Endometrial microvascular endothelial cells (primary cell): ENCODE measurements around the gene RBCK1. TPM values are rescaled to one million over a fixed set of nuclear protein-coding genes. Genes with fewer than 3 reads are reported as not detected.
"Not testable (repeated sequence)": the region's sequence is repeated elsewhere in the genome, so short reads cannot be mapped to it uniquely, and the experiment has no call there.

Experiments used
- in situ Hi-C: cut with HindIII; loops from 2 replicates; pipeline ENCODE4 v1.10.0; 2017; ENCODE audit warnings: low sequenced_read_pairs, low pct_unique_long_range_greater_than_20kb; ENCODE audit errors: inconsistent ontology term
- total RNA-seq: library from RNA; depleted of rRNA; stranded (reverse); fragments of >200 nt; gene quantifications from one replicate; pipeline ENCODE4 v1.2.3, GENCODE V29; 2015; ENCODE audit errors: inconsistent ontology term

RBCK1 gene
- total RNA-seq, 1 donor from 2014 or later, result 104 TPM

DNA sequence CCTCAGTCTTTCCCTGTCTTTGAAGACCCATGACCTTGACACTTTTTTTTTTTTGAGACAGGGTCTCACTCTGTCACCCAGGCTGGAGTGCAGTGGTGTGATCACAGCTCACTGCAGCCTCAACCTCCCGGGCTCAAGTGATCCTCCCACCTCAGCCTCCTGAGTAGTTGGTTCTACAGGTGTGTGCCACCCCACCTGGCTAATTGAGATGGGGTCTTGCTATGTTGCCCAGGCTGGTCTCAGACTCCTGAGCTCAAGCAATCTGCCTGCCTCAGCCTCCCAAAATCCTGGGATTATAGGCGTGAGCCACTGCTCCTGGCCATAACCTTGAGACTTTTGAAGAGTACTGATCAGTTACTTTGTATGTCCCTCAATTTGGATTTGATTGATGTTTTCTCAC lies 14.8 kb upstream of the RBCK1 start:
- in situ Hi-C loops, result not testable (repeated sequence)

DNA sequence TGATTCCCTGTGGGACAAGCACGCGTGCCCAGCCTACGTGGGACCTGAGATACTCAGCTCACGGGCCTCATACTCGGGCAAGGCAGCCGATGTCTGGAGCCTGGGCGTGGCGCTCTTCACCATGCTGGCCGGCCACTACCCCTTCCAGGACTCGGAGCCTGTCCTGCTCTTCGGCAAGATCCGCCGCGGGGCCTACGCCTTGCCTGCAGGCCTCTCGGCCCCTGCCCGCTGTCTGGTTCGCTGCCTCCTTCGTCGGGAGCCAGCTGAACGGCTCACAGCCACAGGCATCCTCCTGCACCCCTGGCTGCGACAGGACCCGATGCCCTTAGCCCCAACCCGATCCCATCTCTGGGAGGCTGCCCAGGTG lies 11.9 kb upstream of the RBCK1 start:
- in situ Hi-C loops, result no loop called here

DNA sequence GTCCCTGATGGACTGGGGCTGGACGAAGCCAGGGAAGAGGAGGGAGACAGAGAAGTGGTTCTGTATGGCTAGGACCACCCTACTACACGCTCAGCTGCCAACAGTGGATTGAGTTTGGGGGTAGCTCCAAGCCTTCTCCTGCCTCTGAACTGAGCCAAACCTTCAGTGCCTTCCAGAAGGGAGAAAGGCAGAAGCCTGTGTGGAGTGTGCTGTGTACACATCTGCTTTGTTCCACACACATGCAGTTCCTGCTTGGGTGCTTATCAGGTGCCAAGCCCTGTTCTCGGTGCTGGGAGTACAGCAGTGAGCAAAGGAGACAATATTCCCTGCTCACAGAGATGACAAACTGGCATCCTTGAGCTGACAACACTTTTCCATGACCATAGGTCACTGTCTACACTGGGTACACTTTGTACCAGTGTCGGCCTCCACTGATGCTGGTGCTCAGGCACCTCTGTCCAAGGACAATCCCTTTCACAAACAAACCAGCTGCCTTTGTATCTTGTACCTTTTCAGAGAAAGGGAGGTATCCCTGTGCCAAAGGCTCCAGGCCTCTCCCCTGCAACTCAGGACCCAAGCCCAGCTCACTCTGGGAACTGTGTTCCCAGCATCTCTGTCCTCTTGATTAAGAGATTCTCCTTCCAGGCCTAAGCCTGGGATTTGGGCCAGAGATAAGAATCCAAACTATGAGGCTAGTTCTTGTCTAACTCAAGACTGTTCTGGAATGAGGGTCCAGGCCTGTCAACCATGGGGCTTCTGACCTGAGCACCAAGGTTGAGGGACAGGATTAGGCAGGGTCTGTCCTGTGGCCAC lies 11.3 kb upstream of the RBCK1 start:
- in situ Hi-C loops, result no loop called here

DNA sequence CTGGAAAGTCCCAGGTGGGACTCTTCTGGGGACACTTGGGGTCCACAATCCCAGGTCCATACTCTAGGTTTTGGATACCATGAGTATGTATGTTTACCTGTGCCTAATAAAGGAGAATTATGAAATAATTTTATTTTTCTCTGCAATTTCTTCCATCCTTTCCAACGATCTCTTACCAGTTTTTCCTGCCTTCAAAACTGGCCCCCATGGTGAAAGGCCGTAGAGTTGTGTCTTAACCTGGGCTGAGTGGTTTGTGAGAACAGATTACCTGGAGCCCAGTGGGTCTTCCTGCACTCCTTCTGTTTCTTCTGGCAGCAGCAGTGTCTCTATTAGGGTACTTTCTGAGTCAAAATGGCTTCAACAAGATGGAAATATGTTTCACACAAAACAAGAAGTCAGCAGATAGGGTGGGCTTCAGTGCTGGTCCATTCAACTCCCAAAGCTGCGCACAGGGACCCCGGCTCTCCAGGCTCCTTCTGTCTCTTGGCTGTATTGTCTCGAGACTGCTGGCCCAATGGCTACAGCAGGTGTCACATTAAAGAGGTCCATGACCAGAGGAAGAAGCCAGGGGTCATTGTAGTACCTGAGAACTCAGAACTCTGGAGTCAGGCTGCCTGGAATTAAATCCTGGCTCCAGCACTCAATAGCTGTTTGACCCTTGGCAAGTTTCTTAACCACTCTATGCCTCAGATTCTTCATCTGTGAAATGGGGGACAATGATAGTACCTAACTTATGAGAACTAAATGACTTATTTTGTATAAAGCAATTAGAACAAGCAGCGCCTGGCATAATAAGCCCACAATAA lies 10.5 kb upstream of the RBCK1 start:
- in situ Hi-C loops, result no loop called here

DNA sequence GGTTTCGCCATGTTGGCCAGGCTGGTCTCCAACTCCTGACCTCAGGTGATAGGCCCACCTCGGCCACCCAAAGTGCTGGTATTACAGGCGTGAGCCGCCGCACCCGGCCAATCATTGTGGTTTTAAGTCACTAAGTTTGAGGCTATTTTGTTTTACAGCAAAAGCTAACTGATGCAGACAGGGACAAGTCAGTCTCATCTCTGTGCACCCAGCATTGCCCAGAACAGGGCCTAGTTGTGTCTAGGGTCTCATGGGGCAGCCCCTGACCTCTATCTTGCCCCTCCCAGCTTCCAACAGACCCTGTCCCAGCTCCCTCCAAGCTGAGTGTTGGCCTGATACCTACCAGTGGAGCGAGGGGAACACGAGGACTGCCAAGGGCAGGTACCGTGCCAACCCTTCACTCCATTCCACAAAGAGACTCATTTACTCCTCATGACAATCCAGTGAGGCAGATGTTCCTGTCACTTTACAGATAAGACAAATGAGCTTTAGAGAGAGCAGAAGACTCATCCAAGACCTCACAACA lies 8.9 kb upstream of the RBCK1 start:
- in situ Hi-C loops, result no loop called here

DNA sequence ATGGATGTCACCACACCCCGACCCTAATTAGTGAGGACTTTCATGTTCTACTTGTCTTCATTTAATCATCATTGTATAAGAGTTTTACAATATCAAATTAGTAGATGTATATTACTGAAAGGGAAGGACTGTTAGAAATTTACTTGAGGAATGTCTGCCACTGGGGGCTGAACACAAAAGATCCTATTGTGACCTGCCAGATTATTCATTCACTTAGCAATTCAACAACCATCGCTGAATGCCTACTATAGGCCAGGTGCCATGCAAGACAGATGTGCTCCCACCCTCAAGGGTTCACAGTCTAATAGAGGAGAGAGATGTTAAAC lies 8.0 kb upstream of the RBCK1 start:
- in situ Hi-C loops, result no loop called here

DNA sequence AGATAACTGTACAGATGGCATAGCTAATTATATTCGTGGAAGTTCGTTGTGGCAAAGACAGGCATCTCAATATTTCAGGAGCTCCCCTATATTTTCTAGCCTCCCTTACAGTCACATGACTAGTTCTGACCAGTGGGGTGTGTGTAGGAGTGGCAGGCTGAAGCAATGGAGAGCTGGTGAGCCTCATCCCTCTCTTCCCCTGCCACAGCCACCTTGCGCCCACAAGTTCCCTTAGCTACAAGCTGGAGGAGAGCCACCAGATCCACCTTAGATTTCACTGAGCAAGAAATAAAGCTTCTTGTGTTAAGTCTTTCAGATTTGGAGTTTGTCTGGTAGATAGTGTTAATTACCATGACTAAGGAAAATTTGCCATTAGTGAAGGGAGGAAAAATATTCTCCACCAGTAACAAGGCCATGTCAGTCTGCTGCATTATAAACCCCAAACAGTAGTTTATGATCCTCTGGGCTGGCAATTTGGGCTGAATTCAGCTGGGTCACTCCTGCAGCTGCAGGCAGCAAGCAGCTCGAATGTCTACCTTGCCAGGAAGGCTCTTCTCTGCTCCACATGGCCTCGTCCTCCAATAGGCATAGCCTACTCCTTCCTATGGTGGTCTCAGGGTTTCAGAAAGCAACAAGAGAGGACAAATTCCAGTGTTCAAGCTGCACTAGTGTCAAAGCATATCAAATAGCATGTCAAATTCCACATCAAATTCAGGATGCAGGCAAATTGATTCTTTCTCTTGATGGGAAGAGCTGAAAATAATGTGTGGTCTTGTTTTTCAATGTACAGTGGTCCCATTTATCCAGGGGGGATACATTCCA lies 7.4 kb upstream of the RBCK1 start:
- in situ Hi-C loops, result no loop called here

DNA sequence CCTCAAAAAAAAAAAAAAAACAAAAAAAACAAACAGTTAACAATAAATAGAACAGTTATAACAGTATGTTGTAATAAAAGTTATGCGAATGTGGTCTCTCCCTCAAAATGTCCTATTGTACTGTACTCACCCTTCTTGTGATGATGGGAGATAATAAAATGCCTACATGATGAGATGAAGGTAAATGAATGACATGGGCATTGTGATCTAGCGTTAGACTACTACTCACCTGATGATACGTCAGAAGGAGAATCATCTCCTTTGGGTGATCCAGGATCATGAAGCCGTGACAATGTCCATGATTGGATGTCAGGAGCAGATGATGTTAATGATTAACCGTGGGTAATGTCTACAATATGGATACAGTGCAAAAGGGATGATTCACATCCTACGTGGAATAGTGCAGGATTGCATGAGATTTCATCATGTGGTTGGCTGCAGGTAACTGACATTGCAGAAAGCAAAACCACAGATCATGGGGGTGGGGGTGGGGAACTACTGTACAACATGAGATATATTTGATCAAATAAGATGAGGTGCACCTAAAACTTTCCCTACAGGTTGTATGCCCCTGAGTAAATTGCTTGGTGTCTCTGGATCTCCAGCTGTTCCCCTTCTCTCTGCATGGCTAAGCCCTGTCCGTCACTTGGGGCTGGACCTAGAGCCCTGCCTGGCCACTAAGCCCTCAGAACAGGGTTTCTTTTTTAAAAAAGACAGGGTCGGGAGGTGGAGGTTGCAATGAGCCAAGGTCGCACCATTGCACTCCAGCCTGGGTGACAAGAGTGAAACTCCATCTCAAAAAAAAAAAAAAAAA lies 6.2 kb upstream of the RBCK1 start:
- in situ Hi-C loops, result no loop called here

DNA sequence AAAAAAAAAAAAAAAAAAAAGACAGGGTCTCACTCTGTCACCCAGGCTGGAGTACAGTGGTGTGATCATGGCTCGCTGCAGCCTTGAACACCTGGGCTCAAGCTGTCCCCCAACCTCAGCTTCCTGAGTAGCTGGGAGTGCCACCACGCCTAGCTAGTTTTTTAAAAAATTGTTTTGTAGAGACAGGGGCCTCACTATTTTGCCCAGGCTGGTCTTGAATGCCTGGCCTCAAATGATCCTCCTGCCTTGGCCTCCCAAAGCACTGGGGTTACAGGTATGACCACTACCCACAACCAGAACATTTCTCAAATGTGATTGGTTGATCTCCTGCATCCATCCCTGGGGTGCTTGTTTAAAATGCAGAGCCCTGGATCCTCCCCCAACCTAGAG lies 5.6 kb upstream of the RBCK1 start:
- in situ Hi-C loops, result no loop called here

DNA sequence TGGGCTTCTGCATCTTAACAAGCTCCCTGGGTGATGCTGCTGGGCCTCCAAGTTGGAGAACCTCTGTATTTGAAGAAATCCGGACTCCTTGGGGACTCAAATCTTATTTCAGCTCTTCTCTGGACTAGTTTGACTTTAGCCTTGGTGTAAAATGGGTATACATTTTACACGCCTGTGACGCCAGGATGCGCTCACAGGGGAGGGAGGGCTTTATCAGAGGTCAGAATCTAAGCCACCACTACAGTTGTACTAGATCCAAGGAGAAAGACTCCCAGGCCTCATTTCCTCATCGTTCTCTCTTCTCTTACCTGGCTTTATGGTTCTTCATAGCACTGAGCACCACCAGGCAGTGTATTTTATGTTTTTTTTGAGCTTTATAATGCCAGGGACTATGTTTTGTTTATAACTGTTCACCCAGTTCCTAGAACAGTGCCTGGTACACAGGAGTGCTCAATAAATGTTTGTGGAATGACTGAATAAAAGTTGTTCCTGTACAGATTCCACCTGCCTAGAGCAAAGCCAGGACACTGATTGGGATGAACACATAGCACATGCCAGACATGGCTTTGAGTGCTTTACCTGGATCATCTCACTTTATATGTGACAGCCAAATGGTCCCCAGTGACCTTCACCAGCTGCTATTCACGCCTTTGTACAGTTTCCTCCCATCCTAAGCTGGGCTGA lies 5.1 kb upstream of the RBCK1 start:
- in situ Hi-C loops, result no loop called here

DNA sequence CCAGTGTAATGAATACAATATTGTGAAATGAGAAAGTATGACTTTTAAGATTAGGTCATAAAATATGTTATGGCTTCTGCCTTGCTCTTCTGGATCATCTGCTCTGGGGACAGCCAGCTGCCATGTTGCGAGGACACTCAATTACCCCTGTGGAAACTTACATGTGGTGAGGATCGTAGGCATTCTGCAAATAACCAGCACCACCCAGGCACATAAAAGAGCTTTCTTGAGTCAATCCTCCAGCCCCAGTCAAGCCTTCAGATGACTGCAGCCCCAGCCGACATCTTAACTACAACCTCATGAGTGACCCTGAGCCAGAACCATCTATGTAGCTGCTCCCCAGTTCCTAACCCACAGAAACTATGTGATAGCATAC lies 4.5 kb upstream of the RBCK1 start:
- in situ Hi-C loops, result no loop called here

DNA sequence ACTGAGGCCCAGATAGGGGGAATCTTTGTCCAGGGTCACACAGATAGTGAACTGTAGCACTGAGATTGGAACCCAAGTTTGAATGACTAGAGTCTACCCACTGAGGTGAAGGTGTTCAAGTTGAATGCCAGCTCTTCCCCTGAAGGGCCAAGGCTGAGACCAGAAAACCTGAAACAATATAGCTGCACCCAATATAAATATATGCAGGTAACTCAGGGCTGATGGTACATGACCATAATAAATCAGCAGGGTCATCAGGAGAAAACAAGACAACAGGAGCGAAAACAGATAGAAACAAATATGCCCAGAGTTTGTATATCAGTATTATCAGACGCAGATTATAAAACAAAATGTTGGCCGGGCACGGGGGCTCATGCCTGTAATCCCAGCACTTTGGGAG lies 4.0 kb upstream of the RBCK1 start:
- in situ Hi-C loops, result no loop called here

DNA sequence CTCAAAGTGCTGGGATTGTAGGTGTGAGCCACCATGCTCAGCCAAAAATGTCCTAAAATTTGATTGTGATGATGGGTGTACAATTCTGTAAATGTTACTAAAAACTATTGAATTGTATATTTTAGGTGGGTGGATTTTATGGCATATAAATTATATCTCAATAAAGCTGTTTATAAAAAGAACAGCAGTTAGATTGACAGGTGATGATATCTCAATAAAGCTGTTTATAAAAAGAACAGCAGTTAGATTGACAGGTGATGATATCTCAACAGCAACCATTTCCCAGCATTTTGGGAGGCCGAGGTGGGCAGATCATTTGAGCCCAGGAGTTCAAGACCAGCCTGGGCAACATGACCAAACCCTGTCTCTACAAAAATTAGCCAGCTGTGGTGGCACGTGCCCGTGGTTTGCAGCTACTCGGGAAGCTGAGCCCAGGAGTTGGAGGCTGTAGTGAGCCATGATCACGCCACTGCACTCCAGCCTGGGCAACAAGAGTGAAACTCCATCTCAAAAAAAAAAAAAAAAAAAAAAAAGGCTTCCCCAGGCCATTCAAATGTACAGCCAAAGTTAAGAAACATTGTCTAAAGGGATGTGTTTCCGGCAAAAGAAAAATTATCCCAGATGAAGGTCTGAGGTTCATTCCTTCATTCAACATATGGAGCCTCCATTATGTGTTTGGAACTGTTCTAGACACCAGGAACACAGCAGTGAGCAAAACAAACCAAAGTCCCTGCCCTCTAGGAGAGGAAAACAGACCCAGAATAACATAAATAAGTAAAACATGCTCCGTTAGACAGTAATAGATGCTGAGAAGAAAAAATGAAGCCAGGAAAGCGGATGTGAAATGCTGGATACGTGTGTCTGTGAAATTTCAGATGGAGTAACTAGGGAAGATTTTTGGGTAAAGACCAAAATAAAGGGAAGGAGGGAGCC lies 1.6 kb upstream of the RBCK1 start:
- in situ Hi-C loops, result no loop called here

DNA sequence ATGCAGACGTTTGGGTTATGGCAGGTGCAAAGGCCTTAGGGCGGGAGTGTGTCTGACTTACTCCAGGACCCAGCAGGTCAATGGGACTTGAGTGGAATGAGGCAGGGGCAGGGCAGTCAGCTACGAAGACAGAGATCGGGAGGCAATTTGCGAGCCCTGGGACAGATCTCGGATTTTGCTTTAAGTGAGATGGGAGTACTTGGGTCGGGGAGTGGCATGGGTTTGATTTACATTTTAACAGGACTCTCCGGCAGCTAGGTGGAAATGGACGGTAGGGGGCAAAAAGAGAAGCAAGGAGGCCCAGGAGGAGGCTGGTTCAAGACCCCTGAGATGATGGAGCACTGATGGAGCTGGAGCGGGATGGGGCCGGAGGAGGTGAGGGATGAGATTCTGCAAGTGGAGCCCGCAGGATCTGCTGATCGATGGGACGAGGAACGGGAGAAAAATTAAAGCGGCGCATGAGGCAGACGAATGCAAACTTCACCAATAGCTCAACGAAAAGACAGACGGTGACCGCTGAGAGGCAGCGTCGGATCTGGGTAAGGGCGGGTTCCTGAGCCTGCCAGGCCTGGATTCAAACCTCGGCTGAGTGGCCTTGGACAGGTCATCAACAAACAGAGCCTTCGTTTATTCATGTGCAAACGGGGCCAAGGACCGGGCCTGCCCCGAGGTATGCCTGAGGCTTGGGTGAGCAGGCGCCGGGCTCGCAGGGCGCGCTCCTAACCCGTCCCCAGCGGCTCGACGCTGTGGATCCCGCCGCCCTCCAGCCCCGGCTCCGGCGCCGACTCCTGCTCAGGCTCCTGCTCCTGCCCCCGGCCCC lies 756 bp upstream of the RBCK1 start:
- in situ Hi-C loops, result no loop called here

DNA sequence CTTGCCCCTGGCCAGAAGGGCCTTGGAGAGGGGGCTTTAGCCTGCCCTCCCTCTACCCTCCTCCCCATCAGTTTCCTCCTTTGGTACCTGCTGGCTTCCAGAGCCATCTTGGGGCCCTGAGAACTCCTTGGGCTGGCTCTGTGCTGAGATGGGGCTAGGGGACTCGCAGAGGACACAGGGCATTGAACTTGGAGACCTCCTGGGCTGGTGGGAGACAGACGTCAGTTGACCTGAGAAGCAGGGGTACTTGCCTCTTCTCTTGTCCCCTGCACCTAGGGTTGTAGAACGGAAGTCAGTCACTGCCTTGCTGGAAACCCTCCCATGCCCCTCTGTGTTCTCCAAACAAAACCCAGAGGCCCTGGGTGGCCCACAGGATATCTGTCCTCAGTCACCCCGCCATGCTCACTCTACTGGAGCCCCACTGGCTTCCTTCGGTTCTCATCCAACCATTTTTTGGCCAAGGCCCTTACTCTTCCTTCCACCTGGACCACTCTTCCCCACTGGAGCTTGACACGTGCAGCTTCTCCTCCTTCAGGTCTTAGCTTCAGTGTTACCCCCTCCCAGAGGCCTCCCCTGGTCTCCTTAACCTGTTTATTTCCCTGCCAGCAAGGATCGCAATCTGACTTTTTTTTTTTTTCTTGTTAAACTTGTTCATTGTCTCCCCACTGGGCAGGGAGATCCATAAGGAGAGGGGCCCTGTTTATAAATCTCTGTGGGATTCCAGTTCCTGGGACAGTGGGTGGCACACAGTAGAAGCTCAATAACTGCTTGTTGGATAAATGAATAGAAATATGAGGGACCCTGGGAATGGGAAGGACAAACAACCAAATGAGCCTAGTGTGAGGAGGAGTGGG lies 971 bp downstream of the RBCK1 start:
- in situ Hi-C loops, result no loop called here
